ENCODE results near the gene PLEKHA7.
"Not testable (repeated sequence)": the region's sequence is repeated elsewhere in the genome, so short reads cannot be mapped to it uniquely, and the experiment has no call there.

Gene PLEKHA7

GRCh38 chr11:16874275-16874975, 139.8 kb downstream of the PLEKHA7 start:
- no peak for DNase-seq

GRCh38 chr11:16873289-16873688, 140.9 kb downstream of the PLEKHA7 start:
- DNase-seq, result no peak

- no peak for DNase-seq
These were observed 142.8 kb downstream of the PLEKHA7 start for GRCh38 chr11:16871368-16871767.

GRCh38 chr11:16867097-16867496, 147.1 kb downstream of the PLEKHA7 start:
- no peak for DNase-seq

- not testable (repeated sequence) for DNase-seq
These were observed 149.8 kb downstream of the PLEKHA7 start for GRCh38 chr11:16864428-16864827.

GRCh38 chr11:16863389-16863788, 150.8 kb downstream of the PLEKHA7 start:
- DNase-seq, result no peak

GRCh38 chr11:16862726-16863125, 151.5 kb downstream of the PLEKHA7 start:
- no peak for DNase-seq

GRCh38 chr11:16861862-16862261, 152.4 kb downstream of the PLEKHA7 start:
- DNase-seq, result no peak

- DNase-seq, result no peak
These were observed 153.6 kb downstream of the PLEKHA7 start for GRCh38 chr11:16860617-16861016.

GRCh38 chr11:16859651-16860050, 154.6 kb downstream of the PLEKHA7 start:
- no peak for DNase-seq

- DNase-seq, result no peak
These were observed 157.0 kb downstream of the PLEKHA7 start for GRCh38 chr11:16857186-16857585.

GRCh38 chr11:16856022-16856471, 158.2 kb downstream of the PLEKHA7 start:
- no peak for DNase-seq

GRCh38 chr11:16854979-16855378, 159.2 kb downstream of the PLEKHA7 start:
- DNase-seq, result no peak

- no peak for DNase-seq
These were observed 160.4 kb downstream of the PLEKHA7 start for GRCh38 chr11:16853859-16854258.

- DNase-seq, result no peak
These were observed 160.9 kb downstream of the PLEKHA7 start for GRCh38 chr11:16853266-16853665.

- no peak for DNase-seq
These were observed 167.9 kb downstream of the PLEKHA7 start for GRCh38 chr11:16846305-16846704.

GRCh38 chr11:16844268-16844771, 169.9 kb downstream of the PLEKHA7 start:
- DNase-seq, result no peak

- no peak for DNase-seq
These were observed 170.9 kb downstream of the PLEKHA7 start for GRCh38 chr11:16843294-16843693.

- no peak for DNase-seq
These were observed 172.2 kb downstream of the PLEKHA7 start for GRCh38 chr11:16841984-16842383.

GRCh38 chr11:16841481-16841880, 172.7 kb downstream of the PLEKHA7 start:
- DNase-seq, result no peak

GRCh38 chr11:16840951-16841350, 173.3 kb downstream of the PLEKHA7 start:
- no peak for DNase-seq

GRCh38 chr11:16839821-16840220, 174.4 kb downstream of the PLEKHA7 start:
- DNase-seq, result no peak

GRCh38 chr11:16834384-16834783, 179.8 kb downstream of the PLEKHA7 start:
- DNase-seq, result no peak

- no peak for DNase-seq
These were observed 181.2 kb downstream of the PLEKHA7 start for GRCh38 chr11:16833026-16833425.

- no peak for DNase-seq
These were observed 182.0 kb downstream of the PLEKHA7 start for GRCh38 chr11:16832193-16832539.
